Endothelial cell of coronary artery (primary cell): ENCODE data around the gene DECR2. TPM values are rescaled to one million over a fixed set of nuclear protein-coding genes. Genes with fewer than 3 reads are reported as not detected.

Experiments
- total RNA-seq: library from RNA; depleted of rRNA; stranded (reverse); fragments of >200 nt; gene quantifications from 2 replicates; pipeline ENCODE4 v1.2.3, GENCODE V29; 2014

DECR2 gene, protein sequence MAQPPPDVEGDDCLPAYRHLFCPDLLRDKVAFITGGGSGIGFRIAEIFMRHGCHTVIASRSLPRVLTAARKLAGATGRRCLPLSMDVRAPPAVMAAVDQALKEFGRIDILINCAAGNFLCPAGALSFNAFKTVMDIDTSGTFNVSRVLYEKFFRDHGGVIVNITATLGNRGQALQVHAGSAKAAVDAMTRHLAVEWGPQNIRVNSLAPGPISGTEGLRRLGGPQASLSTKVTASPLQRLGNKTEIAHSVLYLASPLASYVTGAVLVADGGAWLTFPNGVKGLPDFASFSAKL
- 8.1 and 8.8 TPM in 2 replicates for total RNA-seq

DNA sequence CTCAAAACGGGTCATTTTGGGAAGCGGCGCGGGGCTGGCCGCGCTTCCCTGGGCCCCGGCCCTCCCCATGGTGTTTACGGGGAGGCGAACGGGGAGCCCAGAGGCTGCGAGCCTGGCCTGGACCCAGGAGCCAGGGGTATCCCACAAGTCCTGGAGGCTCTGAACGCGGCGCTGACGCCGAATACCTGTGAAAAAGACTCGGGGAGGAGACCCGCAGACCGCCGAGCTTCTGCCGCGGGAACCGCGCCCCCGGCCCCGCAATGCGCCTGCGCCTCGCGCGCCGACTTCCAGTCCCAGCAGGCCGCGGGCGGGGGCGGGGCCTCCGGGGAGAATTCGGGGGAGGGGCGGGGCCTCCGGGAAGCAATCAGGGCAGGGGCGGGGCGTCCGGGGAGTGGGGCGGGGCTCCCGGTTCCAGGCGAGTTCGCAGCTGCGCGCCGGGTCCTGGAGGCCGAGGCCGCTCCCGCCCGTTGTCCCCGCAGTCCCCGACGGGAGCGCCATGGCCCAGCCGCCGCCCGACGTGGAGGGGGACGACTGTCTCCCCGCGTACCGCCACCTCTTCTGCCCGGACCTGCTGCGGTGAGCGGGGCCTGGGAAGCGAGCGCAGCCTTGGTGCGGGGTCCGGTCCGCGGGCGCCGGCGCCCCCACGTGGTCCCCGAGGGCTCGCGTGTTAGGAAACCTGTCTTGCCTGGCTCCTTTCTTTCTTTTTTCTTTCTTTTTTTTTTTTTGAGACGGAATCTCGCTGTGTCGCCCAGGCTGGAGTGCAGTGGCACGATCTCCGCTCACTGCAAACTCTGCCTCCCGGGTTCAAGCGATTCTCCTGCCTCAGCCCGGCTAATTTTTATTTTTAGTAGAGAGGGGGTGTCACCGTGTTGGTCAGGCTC, at the start of gene DECR2:
TSS of gene DECR2 (plus strand) at position 418 of the 881 bp plus-strand sequence. CDS start at position 497, 79 bp downstream.

GRCh38 chr16:352547-353403, 48.9 kb upstream of the DECR2 start, which contains the start of gene AXIN1:
Gene AXIN1 (minus strand): TSS chr16:352723. CDS start chr16:347025, 5,698 bp downstream.

GRCh38 chr16:370443-370842, 31.2 kb upstream of the DECR2 start, which contains the start of gene MRPL28:
Gene MRPL28 (minus strand): TSS chr16:370538. CDS start chr16:370218, 320 bp downstream.

DNA sequence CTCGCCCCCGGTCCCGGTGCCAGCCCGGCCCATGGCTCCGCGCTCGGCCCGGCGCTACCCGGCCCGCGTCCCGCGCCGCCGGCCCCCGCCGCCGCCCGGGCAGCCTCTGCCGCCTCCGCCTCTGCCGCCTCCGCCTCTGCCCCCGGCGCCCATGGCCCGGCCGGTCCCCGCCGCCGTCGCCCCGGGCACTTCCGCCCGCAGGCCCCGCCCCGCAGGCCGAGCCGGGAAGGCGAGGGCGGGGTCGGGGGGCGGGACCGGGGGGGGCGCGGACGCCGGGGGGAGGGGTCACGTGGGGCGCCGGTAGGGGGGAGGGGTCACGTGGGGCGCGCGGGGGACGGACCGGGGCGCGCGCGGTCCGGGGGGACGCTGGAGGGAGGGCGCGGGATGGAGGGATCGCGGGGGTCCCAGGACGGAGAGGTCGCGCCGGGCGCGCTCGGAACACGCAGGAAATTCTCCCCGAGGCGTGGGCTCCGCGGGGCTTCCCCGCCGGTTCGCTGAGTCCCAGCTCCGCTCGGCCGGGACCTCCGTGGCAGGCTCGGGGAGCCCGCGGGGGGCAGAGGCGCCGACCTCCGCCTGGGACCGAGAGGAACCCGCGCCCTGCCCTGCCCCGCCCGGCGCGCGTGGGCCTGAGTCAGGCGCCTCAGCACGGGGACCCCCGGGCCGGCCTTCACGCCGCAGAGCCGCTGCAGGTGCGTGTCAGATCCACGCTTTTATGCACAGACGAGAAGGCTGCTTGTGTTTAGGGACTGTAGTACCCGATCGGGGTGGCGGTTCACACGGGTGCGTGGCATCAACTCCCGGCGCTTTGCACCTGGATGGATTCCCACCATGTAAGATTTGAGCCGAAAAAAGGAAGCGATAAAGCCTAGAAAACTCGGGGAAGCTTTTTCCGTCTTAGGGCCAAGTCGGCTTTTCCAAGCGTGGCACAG, 19.6 kb upstream of the DECR2 start, which contains the start of gene PGAP6:
TSS of gene PGAP6 (minus strand) at position 190 of the 929 bp plus-strand sequence. CDS start at position 33, 157 bp downstream.

DNA sequence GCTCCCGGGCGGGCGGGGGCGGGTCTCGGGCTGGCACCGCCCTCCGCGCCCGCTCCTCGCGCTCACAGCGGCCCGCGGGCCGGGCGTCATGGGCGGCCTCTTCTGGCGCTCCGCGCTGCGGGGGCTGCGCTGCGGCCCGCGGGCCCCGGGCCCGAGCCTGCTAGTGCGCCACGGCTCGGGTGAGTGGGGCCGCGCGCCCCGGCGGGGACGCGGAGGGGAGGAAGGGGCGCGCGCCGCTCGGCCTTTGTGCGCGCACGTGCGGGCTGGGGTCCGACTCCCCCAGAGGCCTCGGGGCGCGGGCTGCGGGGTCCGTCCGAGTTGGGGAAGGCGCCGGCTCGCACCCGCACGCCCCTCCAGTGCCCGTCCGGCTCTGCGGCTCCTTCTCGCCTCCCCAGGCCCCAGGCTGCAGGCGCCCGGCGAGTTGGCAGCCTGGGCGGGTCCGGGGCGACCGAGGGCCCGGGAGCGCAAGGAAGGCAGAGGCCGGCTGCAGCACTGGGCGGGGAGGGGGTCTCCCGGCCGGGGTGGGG, 4.5 kb upstream of the DECR2 start, which contains the start of gene NME4:
TSS of gene NME4 (plus strand) at position 65 of the 527 bp plus-strand sequence. CDS start at position 89, 24 bp downstream.

GRCh38 chr16:425082-425718, 23.5 kb downstream of the DECR2 start, which contains the start of gene RAB11FIP3:
Gene RAB11FIP3 (plus strand): TSS chr16:425649. CDS start chr16:426007, 358 bp downstream.

Other genes starting within 250 kb of the DECR2 start
- gene HBZ, start 249.2 kb upstream of the DECR2 start, total RNA-seq, result not detected in 2 replicates
- gene HBM, start 235.9 kb upstream of the DECR2 start, total RNA-seq, result not detected in 2 replicates
- not detected in 2 replicates for gene HBA2, start 229.0 kb upstream of the DECR2 start, total RNA-seq
- gene HBA1, start 225.2 kb upstream of the DECR2 start, total RNA-seq, result not detected in 2 replicates
- 0.38 and 1.1 TPM in 2 replicates for gene HBQ1, start 221.4 kb upstream of the DECR2 start, total RNA-seq
- 37.3 and 42.9 TPM in 2 replicates for gene LUC7L, start 172.4 kb upstream of the DECR2 start, total RNA-seq
- gene FAM234A, start 167.1 kb upstream of the DECR2 start, total RNA-seq, result 28.8 and 53.4 TPM in 2 replicates
- 1.6 and 1.9 TPM in 2 replicates for gene RGS11, start 125.9 kb upstream of the DECR2 start, total RNA-seq
- 3.5 and 7.3 TPM in 2 replicates for gene ARHGDIG, start 121.3 kb upstream of the DECR2 start, total RNA-seq
- gene PDIA2, start 118.7 kb upstream of the DECR2 start, total RNA-seq, result 0.09 and 0.28 TPM in 2 replicates
- 17.5 and 25.8 TPM in 2 replicates for gene AXIN1, start 49.2 kb upstream of the DECR2 start, total RNA-seq
- 85.7 and 112 TPM in 2 replicates for gene MRPL28, start 31.3 kb upstream of the DECR2 start, total RNA-seq
- gene PGAP6, start 19.9 kb upstream of the DECR2 start, total RNA-seq, result 96.7 and 101 TPM in 2 replicates
- 73.7 and 84.4 TPM in 2 replicates for gene NME4, start 4.7 kb upstream of the DECR2 start, total RNA-seq
- 24.6 and 32.8 TPM in 2 replicates for gene RAB11FIP3, start 23.8 kb downstream of the DECR2 start, total RNA-seq
- gene CAPN15, start 125.8 kb downstream of the DECR2 start, total RNA-seq, result 26.4 and 38.9 TPM in 2 replicates
- gene PRR35, start 158.5 kb downstream of the DECR2 start, total RNA-seq, result not detected in 2 replicates
- 1.0 and 1.3 TPM in 2 replicates for gene NHLRC4, start 165.1 kb downstream of the DECR2 start, total RNA-seq
- 24.4 and 28.9 TPM in 2 replicates for gene PIGQ, start 168.1 kb downstream of the DECR2 start, total RNA-seq
- 9.3 and 10.2 TPM in 2 replicates for gene RAB40C, start 188.2 kb downstream of the DECR2 start, total RNA-seq
- gene WFIKKN1, start 229.1 kb downstream of the DECR2 start, total RNA-seq, result 0.09 and 0.19 TPM in 2 replicates
- 69.7 and 76.9 TPM in 2 replicates for gene METTL26, start 234.4 kb downstream of the DECR2 start, total RNA-seq
- gene MCRIP2, start 239.9 kb downstream of the DECR2 start, total RNA-seq, result 16.2 and 19.2 TPM in 2 replicates
- 10.2 and 12.1 TPM in 2 replicates for gene WDR90, start 247.5 kb downstream of the DECR2 start, total RNA-seq